IMR-90 (cell line): Measurements from ENCODE around the gene SARNP. TPM values are rescaled to one million over a fixed set of nuclear protein-coding genes. Genes with fewer than 3 reads are reported as not detected.

Source experiments
- ATAC-seq: fragments of 200-7000 bp; cut with Tn5 transposase; 2 replicates; pipeline ENCODE4 v1.9.1; 2020; ENCODE audit warnings: low read depth, mild to moderate bottlenecking, moderate library complexity
- BruUV-seq: library from RNA; stranded (reverse); fragments of 400-500 nt; replicated peaks from 2 replicates; lab custom pipeline; 2021; lab: Mats Ljungman, UMichigan
- CTCF ChIA-PET: fragments of 300-600 bp; formaldehyde crosslinking; extraction: SDS; loops from one replicate; lab custom pipeline; 2021; ENCODE audit warnings: antibody characterized with exemption; lab: Yijun Ruan, JAX
- POLR2A ChIA-PET: fragments of 300-600 bp; sonication (Branson Sonifier 250); formaldehyde crosslinking; loops from one replicate; lab custom pipeline; 2022; ENCODE audit warnings: antibody characterized with exemption; ENCODE audit not compliant: unreplicated experiment; lab: Charles Lee
- DNase-seq: peaks from one replicate; pipeline ENCODE4 v3.0.0; 2013
- H2AFZ ChIP-seq: replicated peaks from 2 replicates; pipeline ENCODE3; 2013; ENCODE audit warnings: low read length, mild to moderate bottlenecking; ENCODE audit not compliant: poor library complexity
- H2AK5ac ChIP-seq: 2 replicates; pipeline ENCODE4 v1.6.1; 2013; ENCODE audit warnings: low read depth, low read length, inconsistent platforms
- H2AK9ac ChIP-seq: replicated peaks from 2 replicates; pipeline ENCODE3; 2013; ENCODE audit warnings: mild to moderate bottlenecking, low read depth, low read length, moderate library complexity; ENCODE audit not compliant: poor library complexity
- H2BK120ac ChIP-seq: 2 replicates; pipeline ENCODE4 v1.6.1; 2013; ENCODE audit warnings: low read depth, low read length, inconsistent platforms
- H2BK15ac ChIP-seq: 3 replicates; pipeline ENCODE4 v1.6.1; 2013; ENCODE audit warnings: low read depth, low read length, inconsistent platforms
- H2BK20ac ChIP-seq: 2 replicates; pipeline ENCODE4 v1.6.1; 2013; ENCODE audit warnings: low read depth, mild to moderate bottlenecking, inconsistent platforms, low read length, moderate library complexity
- H2BK5ac ChIP-seq: 2 replicates; pipeline ENCODE4 v1.6.1; 2013; ENCODE audit warnings: mild to moderate bottlenecking, low read depth, low read length, inconsistent platforms; ENCODE audit not compliant: poor library complexity, severe bottlenecking
- H3K14ac ChIP-seq: replicated peaks from 2 replicates; pipeline ENCODE4 v1.6.1; 2013; ENCODE audit warnings: low read depth, low read length, inconsistent platforms
- H3K18ac ChIP-seq: 2 replicates; pipeline ENCODE4 v1.6.1; 2013; ENCODE audit warnings: low read depth, low read length, control low read depth
- H3K23ac ChIP-seq: 2 replicates; pipeline ENCODE4 v1.6.1; 2013; ENCODE audit warnings: low read depth, low read length, inconsistent platforms
- H3K27ac ChIP-seq: 2 replicates; pipeline ENCODE4 v1.5.1; 2013; ENCODE audit warnings: mild to moderate bottlenecking, control low read depth, low read length; ENCODE audit not compliant: insufficient read depth
- H3K27me3 ChIP-seq: 2 replicates; pipeline ENCODE4 v1.6.1; 2013; ENCODE audit warnings: low read length; ENCODE audit not compliant: control insufficient read depth, insufficient read depth
- H3K36me3 ChIP-seq: 2 replicates; pipeline ENCODE4 v1.6.1; 2013; ENCODE audit warnings: low read length, mixed read lengths; ENCODE audit not compliant: control insufficient read depth, insufficient read depth
- H3K4ac ChIP-seq: 2 replicates; pipeline ENCODE4 v1.6.1; 2013; ENCODE audit warnings: low read depth, low read length, inconsistent platforms
- H3K4me1 ChIP-seq: 2 replicates; pipeline ENCODE4 v1.6.1; 2013; ENCODE audit warnings: low read length, mixed read lengths; ENCODE audit not compliant: control insufficient read depth, insufficient read depth
- H3K4me2 ChIP-seq: 2 replicates; pipeline ENCODE4 v1.6.1; 2013; ENCODE audit warnings: low read depth, mild to moderate bottlenecking, control low read depth, low read length, moderate library complexity
- H3K4me3 ChIP-seq: 2 replicates; pipeline ENCODE4 v1.5.1; 2013; ENCODE audit warnings: low read depth, mild to moderate bottlenecking, control low read depth, low read length, moderate library complexity; ENCODE audit not compliant: insufficient read depth
- H3K56ac ChIP-seq: 2 replicates; pipeline ENCODE4 v1.6.1; 2013; ENCODE audit warnings: low read length, inconsistent platforms; ENCODE audit not compliant: insufficient read depth; ENCODE audit errors: extremely low read depth
- H3K79me1 ChIP-seq, 2 experiments: 2 replicates each; pipeline ENCODE4 v1.6.1; 2013; ENCODE audit warnings: low read length in 2 of 2, inconsistent platforms in 1 of 2, low read depth in 1 of 2
- H3K9ac ChIP-seq: 2 replicates; pipeline ENCODE4 v1.6.1; 2013; ENCODE audit warnings: low read depth, low read length, control low read depth
- H3K9me1 ChIP-seq: 2 replicates; pipeline ENCODE4 v1.6.1; 2013; ENCODE audit warnings: low read length, inconsistent platforms; ENCODE audit not compliant: insufficient read depth
- H3K9me3 ChIP-seq: 2 replicates; pipeline ENCODE4 v1.6.1; 2013; ENCODE audit warnings: low read length; ENCODE audit not compliant: control insufficient read depth, insufficient read depth
- H4K20me1 ChIP-seq: 2 replicates; pipeline ENCODE4 v1.6.1; 2013; ENCODE audit warnings: low read length, inconsistent platforms; ENCODE audit not compliant: insufficient read depth
- H4K5ac ChIP-seq: 2 replicates; pipeline ENCODE4 v1.6.1; 2013; ENCODE audit warnings: mild to moderate bottlenecking, low read depth, low read length, control low read depth
- H4K8ac ChIP-seq, 2 experiments: 2 replicates each; pipeline ENCODE4 v1.6.1; 2013; ENCODE audit warnings: low read depth in 2 of 2, low read length in 2 of 2, control low read depth in 1 of 2, inconsistent platforms in 1 of 2
- H4K91ac ChIP-seq: 2 replicates; pipeline ENCODE4 v1.6.1; 2013; ENCODE audit warnings: low read depth, low read length, inconsistent platforms; ENCODE audit not compliant: insufficient read depth
- BHLHE40 ChIP-seq: fragments of 150-350 bp; IDR thresholded peaks from 2 replicates; pipeline ENCODE4 v1.6.1; 2016; ENCODE audit warnings: mild to moderate bottlenecking, low read depth, low read length
- CEBPB ChIP-seq: IDR thresholded peaks from 2 replicates; pipeline ENCODE4 v1.6.1; 2012; ENCODE audit warnings: low read depth, low read length, improper control_type of control experiment
- CHD1 ChIP-seq: IDR thresholded peaks from 2 replicates; pipeline ENCODE4 v1.6.1; 2012; ENCODE audit warnings: low read depth, low read length, improper control_type of control experiment
- CTCF ChIP-seq: conservative IDR thresholded peaks from 2 replicates; pipeline ENCODE4 v1.5.1; 2012; ENCODE audit warnings: mild to moderate bottlenecking, low read depth, low read length, improper control_type of control experiment
- FOS ChIP-seq: fragments of 150-350 bp; IDR thresholded peaks from 2 replicates; pipeline ENCODE4 v1.6.1; 2016; ENCODE audit warnings: low read depth, low read length
- MAZ ChIP-seq: IDR thresholded peaks from 2 replicates; pipeline ENCODE4 v1.6.1; 2012; ENCODE audit warnings: low read depth, mild to moderate bottlenecking, low read length, improper control_type of control experiment, moderate library complexity, borderline replicate concordance
- MXI1 ChIP-seq: IDR thresholded peaks from 2 replicates; pipeline ENCODE4 v1.6.1; 2012; ENCODE audit warnings: low read depth, mild to moderate bottlenecking, low read length, moderate library complexity, borderline replicate concordance
- NFE2L2 ChIP-seq: fragments of 150-350 bp; IDR thresholded peaks from 2 replicates; pipeline ENCODE4 v1.6.1; 2016; ENCODE audit warnings: low read depth, mild to moderate bottlenecking, low read length
- POLR2A ChIP-seq: IDR thresholded peaks from 2 replicates; pipeline ENCODE4 v1.6.1; 2012; ENCODE audit warnings: mild to moderate bottlenecking, low read depth, low read length
- RCOR1 ChIP-seq: IDR thresholded peaks from 2 replicates; pipeline ENCODE4 v1.6.1; 2012; ENCODE audit warnings: mild to moderate bottlenecking, low read length, improper control_type of control experiment; ENCODE audit not compliant: insufficient replicate concordance
- RFX5 ChIP-seq: IDR thresholded peaks from 2 replicates; pipeline ENCODE4 v1.8.0; 2012; ENCODE audit warnings: low read depth, mild to moderate bottlenecking, low read length, moderate library complexity
- SMC3 ChIP-seq: fragments of 150-350 bp; IDR thresholded peaks from 2 replicates; pipeline ENCODE4 v1.6.1; 2016; ENCODE audit warnings: low read depth, mild to moderate bottlenecking, antibody characterized with exemption, low read length, moderate library complexity
- USF2 ChIP-seq: fragments of 150-350 bp; IDR thresholded peaks from 2 replicates; pipeline ENCODE4 v1.6.1; 2017; ENCODE audit warnings: mild to moderate bottlenecking, antibody characterized with exemption, low read length, low read depth
- WGBS, 2 experiments: methylation state at CpG; one replicate each; pipeline versions ENCODE4 v1.1.5 to v1.1.7; 2013; ENCODE audit warnings: missing lambda C conversion rate in 2 of 2; ENCODE audit not compliant: insufficient read length in 1 of 2; ENCODE audit errors: extremely low coverage in 2 of 2; 5-methylcytosine and 5-hydroxymethylcytosine counted together
- dilution Hi-C: fragments of 300-500 bp; cut with HindIII; formaldehyde crosslinking; loops from one replicate; pipeline ENCODE4 v1.14.3; 2018; ENCODE audit warnings: low sequenced_read_pairs; ENCODE audit not compliant: unreplicated experiment
- in situ Hi-C: fragments of 300-500 bp; cut with MboI; formaldehyde crosslinking; loops from 3 replicates; pipeline ENCODE4 v1.14.3; 2019; ENCODE audit warnings: low sequenced_read_pairs, inconsistent platforms, mixed read lengths
- intact Hi-C: fragments of 100-400 bp; cut with micrococcal nuclease; formaldehyde crosslinking; loops from 2 replicates; pipeline ENCODE4 v1.10.0; 2022
- polyA plus RNA-seq, 3 experiments: library from polyadenylated mRNA; depleted of rRNA; stranded (reverse); fragments of >200 nt; gene quantifications; 2 replicates each; pipeline ENCODE4 v1.2.3, GENCODE V29; 2012; ENCODE audit warnings: low replicate concordance in 1 of 3
- total RNA-seq: library from RNA; depleted of rRNA; stranded (reverse); fragments of >200 nt; gene quantifications from 2 replicates; pipeline ENCODE4 v1.2.3, GENCODE V29; 2012

SARNP gene
- total and polyA plus RNA-seq, 2 of the 4 experiments (the other 2 are of a cell fraction), result 46.8 to 103 TPM

- TF ChIP-seq CEBPB (no peak), NFE2L2 (no peak), CHD1 (no peak), RFX5 (no peak), MAZ (no peak), USF2 (no peak), SMC3 (no peak), CTCF (no peak), BHLHE40 (no peak), POLR2A (no peak), FOS (no peak), RCOR1 (no peak), MXI1 (no peak)
- Histone ChIP-seq H3K4me1 (peaks cover 21% of the 10 kb centered on the region), H3K9me3 (no peaks in the 10 kb centered on the region), H3K9ac (no peak overlapping the region), H2AK9ac (no peak overlapping the region), H3K27ac (no peak overlapping the region), H3K9me1 (peaks cover 22% of the 10 kb centered on the region), H4K5ac (no peak overlapping the region), H2BK120ac (no peak overlapping the region), H3K4me3 (no peak overlapping the region), H3K36me3 (peaks cover 6% of the 10 kb centered on the region), H2BK5ac (no peak overlapping the region), H3K4ac (no peak overlapping the region), H2AFZ (no peak overlapping the region), H3K27me3 (no peaks in the 10 kb centered on the region), H2BK15ac (0 out of 3 replicates have a peak overlapping the region, but pooled peaks have one; percentile 50), H4K20me1 (no peaks in the 10 kb centered on the region), H2BK20ac (peak overlapping the region; percentile 13; the same call in 1 of the 2 replicates), H3K14ac (no peak overlapping the region), H3K56ac (no peak overlapping the region), H4K91ac (no peak overlapping the region; the same call in 1 of the 2 replicates), H4K8ac (no peak overlapping the region), H3K79me1 (peaks cover 17 to 31% of the 10 kb centered on the region in 2 experiments), H3K18ac (no peak overlapping the region), H3K4me2 (no peak overlapping the region), H3K23ac (no peak overlapping the region), H2AK5ac (peak overlapping the region; percentile 66)
- ATAC-seq, result no peak
- no TSS peak for BruUV-seq
- POLR2A ChIA-PET, result no interaction called here
- WGBS, 2 experiments, result no CpG with 5 or more reads among the region's 5 CpGs
- dilution Hi-C loops, result no loop called here
- DNase-seq, result no peak
- intact Hi-C loops, result no loop called here
- CTCF ChIA-PET, result interaction anchor here (1.0 kb wide), 1 partner anchor 85 kb away, joined by 3 read pairs; no protein-coding TSS in a partner anchor
- in situ Hi-C loops, result no loop called here
Observed at GRCh38 chr12:55845361-55845760, 27.8 kb upstream of the SARNP start.
